Stimulated activated CD8-positive, alpha-beta memory T cell treated with anti-CD3 and anti-CD28 coated beads, Interleukin-12 subunit alpha, Interleukin-12 subunit beta, amount 100 ng/mL, for 1 hour (primary cell): ENCODE data around the gene ZNRF1.
"Not testable (repeated sequence)": the region's sequence is repeated elsewhere in the genome, so short reads cannot be mapped to it uniquely, and the experiment has no call there.

ENCODE experiments used
- DNase-seq: peaks from one replicate; pipeline ENCODE4 v3.0.0-alpha.2; 2020; ENCODE audit warnings: low read depth

ZNRF1 gene

DNA sequence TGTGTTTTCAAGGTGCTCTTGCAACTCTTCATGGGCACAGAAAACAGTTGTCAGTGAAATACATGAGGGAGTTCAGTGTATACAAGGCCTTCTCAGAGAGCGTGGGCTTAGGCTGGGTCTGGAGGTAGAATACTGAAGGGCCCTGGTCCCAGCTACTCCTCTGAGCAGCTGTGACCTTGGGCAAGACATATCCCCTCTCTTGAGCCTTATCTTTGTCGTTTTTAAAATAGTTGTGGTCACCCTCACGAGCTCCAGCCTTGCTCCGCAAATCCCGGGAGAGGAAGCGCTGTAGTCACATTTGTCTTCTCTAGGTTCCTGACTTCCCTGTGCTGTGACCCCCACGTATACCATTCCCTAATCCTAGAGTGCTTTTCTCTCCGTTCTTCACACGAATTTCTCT, 3.6 kb downstream of the ZNRF1 start:
- DNase-seq, result no peak

- no peak for DNase-seq
These were observed 5.1 kb downstream of the ZNRF1 start for GRCh38 chr16:75003931-75004330.

- DNase-seq, result no peak
These were observed 5.6 kb downstream of the ZNRF1 start for GRCh38 chr16:75004460-75004859.

GRCh38 chr16:75005697-75006096, 6.9 kb downstream of the ZNRF1 start:
- no peak for DNase-seq

GRCh38 chr16:75007443-75007842, 8.6 kb downstream of the ZNRF1 start:
- no peak for DNase-seq

DNA sequence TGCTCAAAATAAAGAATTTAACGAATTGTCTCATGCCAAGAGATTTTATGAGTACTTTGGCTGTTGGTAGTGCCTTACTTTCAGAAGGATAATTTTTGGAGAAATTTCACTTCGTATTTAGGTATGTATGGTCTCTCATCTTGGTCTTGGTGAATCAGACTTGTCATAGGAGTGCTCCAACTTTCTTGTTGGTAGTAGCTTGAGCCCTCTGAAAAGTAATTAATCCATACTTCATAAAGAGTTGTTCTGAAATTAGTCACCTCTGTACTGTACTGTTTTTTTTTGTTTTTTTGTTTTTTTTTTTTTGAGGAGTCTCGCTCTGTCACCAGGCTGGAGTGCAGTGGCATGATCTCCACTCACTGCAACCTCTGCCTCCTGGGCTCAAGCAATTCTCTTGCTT, 11.6 kb downstream of the ZNRF1 start:
- no peak for DNase-seq

- no peak for DNase-seq
These were observed 12.9 kb downstream of the ZNRF1 start for GRCh38 chr16:75011634-75012307.

- no peak for DNase-seq
These were observed 13.7 kb downstream of the ZNRF1 start for GRCh38 chr16:75012380-75013081.

DNA sequence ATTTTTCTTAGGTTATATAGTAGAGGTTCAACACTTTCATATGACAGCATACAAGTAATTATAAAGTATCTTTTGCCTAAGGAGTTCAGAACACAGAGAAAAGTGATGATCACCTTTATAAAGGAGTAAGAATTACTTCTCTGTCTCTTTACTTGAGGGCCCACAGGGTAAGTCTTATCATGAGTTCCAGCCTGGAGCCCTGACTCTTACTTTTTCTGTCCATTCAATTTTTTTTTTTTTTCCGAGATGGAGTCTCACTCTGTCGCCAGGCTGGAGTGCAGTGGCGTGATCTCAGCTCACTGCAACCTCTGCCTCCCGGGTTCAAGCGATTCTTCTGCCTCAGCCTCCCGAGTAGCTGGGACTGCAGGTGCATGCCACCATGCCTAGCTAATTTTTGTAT, 14.3 kb downstream of the ZNRF1 start:
- DNase-seq, result not testable (repeated sequence)

DNA sequence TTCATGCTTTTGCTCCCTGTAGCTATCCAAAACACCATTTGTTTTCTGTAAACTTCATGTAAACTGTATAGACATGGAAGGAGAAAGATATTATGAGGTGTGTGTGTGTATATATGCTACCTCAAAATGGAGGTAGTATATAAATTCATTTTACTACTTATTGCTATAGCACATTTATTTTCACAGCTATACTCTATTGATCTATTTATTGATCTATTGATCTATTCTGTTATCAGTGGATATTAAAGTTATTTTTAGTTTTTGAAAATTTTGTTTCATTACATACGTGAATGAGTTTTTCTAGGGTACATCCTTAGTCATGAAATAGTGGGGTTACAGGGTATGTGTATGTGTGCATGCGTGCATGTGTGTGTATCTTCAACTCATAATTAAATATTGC, 15.5 kb downstream of the ZNRF1 start:
- no peak for DNase-seq

DNA sequence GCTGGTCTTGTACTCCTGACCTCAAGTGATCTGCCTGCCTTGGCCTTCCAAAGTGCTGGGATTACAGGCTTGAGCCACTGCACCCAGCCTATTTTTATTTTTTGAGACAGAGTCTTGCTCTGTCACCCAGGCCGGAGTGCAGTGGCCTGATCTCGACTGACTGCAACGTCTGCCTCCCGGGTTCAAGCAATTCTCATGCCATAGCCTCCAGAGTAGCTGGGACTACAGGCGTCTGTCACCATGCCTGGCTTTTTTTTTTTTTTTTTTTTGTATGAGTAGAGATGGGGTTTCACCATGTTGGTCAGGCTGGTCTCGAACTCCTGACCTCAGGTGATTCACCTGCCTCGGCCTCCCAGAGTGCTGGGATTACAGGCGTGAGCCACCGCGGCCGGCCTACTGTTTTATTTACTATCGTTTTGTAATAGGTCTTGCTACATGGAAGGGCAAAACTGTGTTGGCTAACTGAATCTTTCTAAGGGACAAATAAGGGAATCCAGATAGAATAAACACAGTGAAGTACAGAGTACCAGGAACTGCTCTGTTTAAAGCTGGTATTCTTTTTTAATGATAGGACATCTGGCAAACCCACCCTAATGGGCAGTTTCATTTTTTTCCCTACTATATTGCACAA, 17.7 kb downstream of the ZNRF1 start:
- DNase-seq, result not testable (repeated sequence)

GRCh38 chr16:75017670-75018525, 19.1 kb downstream of the ZNRF1 start:
- DNase-seq, result no peak

GRCh38 chr16:75019007-75019406, 20.2 kb downstream of the ZNRF1 start:
- DNase-seq, result no peak

DNA sequence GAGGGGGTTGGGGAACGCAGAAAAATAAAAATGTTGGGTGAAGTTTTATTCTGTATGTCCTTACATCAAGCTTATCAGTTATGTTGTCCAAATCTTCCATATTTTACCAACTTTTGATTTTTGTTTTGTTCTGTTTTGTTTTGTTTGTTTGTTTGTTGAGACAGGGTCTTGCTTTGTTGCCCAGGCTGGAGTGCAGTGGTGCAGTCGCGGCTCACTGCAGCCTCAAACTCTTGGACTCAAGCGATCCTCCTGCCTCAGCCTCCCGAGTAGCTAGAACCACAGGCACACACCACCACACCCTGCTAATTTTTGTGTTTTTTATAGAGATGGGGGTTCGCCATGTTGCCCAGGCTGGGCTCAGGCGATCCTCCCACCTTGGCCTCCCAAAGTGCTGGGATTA, 20.8 kb downstream of the ZNRF1 start:
- DNase-seq, result no peak

DNA sequence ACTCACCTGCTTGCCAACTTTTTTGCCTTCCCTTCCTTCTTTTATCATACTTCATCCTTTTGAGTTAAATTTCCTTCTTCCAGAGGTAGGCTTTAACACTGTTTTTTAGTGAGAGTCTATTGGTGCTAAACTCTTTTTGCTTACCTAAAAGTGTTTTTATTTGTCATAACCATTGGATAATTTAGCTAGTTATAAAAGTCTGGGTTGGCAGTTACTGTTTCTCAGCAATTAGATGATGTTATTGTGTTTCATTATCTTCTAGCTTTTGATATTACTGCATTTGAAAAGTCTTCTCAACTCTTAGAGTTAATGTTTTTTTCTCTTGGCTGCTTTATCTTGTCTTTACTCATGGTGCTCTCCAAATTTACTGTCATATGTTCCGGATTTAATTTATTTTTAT, 22.6 kb downstream of the ZNRF1 start:
- no peak for DNase-seq

DNA sequence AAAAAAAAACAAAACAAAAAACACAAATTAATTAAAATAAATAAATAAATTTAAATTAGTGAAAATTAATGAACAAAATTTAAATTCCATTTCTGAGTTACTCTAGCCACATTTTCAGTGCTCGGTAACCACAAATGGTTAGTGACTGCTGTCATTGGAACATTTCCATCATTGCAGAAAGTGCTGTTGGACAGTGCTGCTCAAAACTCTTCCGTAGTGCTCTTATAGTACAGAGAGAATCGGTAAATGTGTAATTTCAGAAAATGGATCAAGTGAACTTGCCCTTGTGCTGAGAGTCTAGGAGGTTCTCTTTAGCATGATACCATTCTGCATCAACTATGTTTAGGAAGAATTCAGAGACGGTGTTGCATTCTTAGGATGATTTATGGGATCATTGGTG, 23.7 kb downstream of the ZNRF1 start:
- DNase-seq, result no peak

DNA sequence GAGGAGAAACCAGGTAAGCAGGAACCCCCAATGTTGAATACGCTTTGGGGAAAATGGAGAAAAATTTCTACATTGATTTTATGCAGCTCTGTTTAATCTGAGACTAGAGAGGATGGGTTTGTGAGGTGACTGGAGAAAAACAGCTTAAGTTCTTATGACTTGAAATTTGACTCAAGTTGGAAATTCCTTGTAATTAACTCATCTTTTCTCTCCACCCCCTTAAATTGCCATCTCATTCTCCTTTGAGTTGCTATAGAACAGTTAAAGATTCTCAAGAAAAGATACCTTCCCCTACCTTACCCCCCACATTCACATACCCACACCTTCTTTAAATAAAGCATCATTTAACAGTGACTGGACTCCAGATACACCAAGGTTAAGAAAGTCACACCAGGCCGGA, 24.2 kb downstream of the ZNRF1 start:
- DNase-seq, result no peak

GRCh38 chr16:75024182-75024581, 25.4 kb downstream of the ZNRF1 start:
- no peak for DNase-seq

DNA sequence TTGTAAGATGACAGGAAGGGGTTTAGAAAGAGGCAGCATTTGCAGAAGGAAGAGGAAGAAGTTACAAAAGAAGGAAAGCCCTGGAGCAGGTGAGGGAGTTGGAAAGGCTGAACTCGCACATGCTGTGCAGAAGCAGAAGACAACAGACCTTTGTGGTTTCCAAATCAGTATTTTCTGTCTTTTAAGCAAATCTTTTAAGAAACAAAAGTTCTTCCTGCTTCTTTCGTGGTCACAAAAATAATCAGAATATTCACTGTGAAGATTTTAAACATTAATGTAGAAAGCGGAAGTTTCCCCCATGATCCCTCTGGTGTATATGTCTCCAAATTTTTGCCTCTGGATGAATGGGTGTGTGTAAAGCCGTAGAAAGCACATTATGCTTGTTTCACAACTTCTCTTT, 25.8 kb downstream of the ZNRF1 start:
- DNase-seq, result no peak

- DNase-seq, result no peak
These were observed 26.9 kb downstream of the ZNRF1 start for GRCh38 chr16:75025761-75026160.

GRCh38 chr16:75026239-75026891, 27.5 kb downstream of the ZNRF1 start:
- not testable (repeated sequence) for DNase-seq

GRCh38 chr16:75026892-75027391, 28.1 kb downstream of the ZNRF1 start:
- no peak for DNase-seq
